ENCODE measurements around the gene VTI1A. TPM values are rescaled to one million over a fixed set of nuclear protein-coding genes. Genes with fewer than 3 reads are reported as not detected.

The VTI1A gene
- total RNA-seq, 1 donor from 2014 or later = 34.2 TPM

- Mint-ChIP-seq H3K27me3 (ENCODE audit: low read depth) (no peaks in the 10 kb centered on the region), H3K4me1 (no peaks in the 10 kb centered on the region), H3K36me3 (ENCODE audit: low read depth) (peaks cover 2% of the 10 kb centered on the region), H3K27ac (ENCODE audit: unreplicated experiment) (no peak overlapping the region), H3K9me3 (no peaks in the 10 kb centered on the region), H3K4me3 (no peak overlapping the region)
- TF ChIP-seq CTCF (conservative IDR thresholded peaks at IDR 0.05) = no peak
- DNase-seq (ENCODE audit: low read depth, low spot score) = no peak
Observed at GRCh38 chr10:112426111-112426510, 20.9 kb upstream of the VTI1A start.

DNA sequence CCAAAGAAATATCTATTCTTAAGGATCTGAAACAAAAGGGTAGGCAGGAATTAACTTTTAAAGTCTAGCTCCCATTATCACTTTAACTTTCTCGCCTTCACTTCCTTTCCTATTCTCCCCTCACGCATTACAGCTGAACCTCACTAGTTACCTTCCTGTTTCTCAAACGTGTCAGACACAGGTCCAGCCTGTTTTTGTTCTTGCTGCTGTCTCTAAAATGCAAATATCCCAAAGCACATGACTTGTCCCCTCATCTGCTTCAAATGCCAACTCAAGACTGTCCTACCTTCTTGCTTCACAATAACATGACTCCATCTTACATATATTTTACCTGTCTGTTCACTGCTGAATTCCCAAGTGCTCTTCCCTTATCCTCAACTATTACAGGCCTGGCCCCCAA lies 17.9 kb upstream of the VTI1A start:
- peaks cover 2% of the 10 kb centered on the region for H3K36me3 Mint-ChIP-seq (ENCODE audit: low read depth)
- no peak overlapping the region for H3K27ac Mint-ChIP-seq (ENCODE audit: unreplicated experiment)
- DNase-seq (ENCODE audit: low read depth, low spot score) = no peak
- H3K4me3 Mint-ChIP-seq = no peak overlapping the region
- no peak for TF ChIP-seq CTCF (conservative IDR thresholded peaks at IDR 0.05)
- no peaks in the 10 kb centered on the region for H3K27me3 Mint-ChIP-seq (ENCODE audit: low read depth)
- H3K9me3 Mint-ChIP-seq = no peaks in the 10 kb centered on the region
- H3K4me1 Mint-ChIP-seq = no peaks in the 10 kb centered on the region

DNA sequence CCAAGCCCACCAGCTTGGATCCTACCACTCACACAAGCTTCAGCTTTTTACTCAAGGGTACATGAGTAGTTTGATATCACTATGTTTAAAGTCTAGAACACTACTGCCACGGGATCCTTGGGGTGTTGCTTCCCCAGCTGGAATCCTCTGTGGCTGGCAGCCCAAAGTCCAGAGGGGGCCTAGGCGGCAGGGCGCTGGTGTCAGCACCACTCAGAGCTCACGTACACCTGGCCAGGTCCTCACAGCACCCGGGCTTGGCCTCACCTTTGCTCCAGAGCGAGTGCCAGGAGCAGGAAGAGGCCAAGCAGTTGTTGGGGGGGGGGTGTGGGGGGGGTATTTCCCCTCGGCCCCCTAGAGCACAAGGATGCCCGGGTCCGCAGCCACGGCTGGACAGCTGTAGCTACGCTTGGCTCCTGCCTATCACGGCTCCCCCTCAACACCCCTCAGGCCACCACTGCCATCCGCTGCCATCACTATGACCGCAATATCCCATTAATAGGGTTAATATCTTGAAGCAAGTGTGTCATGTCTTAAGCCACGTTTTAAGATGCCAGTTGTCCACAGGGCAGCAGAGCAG lies 17.3 kb upstream of the VTI1A start:
- Mint-ChIP-seq H3K27ac (ENCODE audit: unreplicated experiment) (no peak overlapping the region), H3K9me3 (no peaks in the 10 kb centered on the region), H3K4me1 (no peaks in the 10 kb centered on the region), H3K36me3 (ENCODE audit: low read depth) (peaks cover 2% of the 10 kb centered on the region), H3K4me3 (no peak overlapping the region), H3K27me3 (ENCODE audit: low read depth) (no peaks in the 10 kb centered on the region)
- TF ChIP-seq CTCF (conservative IDR thresholded peaks at IDR 0.05) = no peak
- DNase-seq (ENCODE audit: low read depth, low spot score) = no peak

GRCh38 chr10:112433136-112433535 lies 13.9 kb upstream of the VTI1A start:
- no peak overlapping the region for H3K27ac Mint-ChIP-seq (ENCODE audit: unreplicated experiment)
- no peaks in the 10 kb centered on the region for H3K9me3 Mint-ChIP-seq
- no peak for DNase-seq (ENCODE audit: low read depth, low spot score)
- no peak overlapping the region for H3K4me3 Mint-ChIP-seq
- H3K36me3 Mint-ChIP-seq (ENCODE audit: low read depth) = peaks cover 2% of the 10 kb centered on the region
- no peaks in the 10 kb centered on the region for H3K27me3 Mint-ChIP-seq (ENCODE audit: low read depth)
- no peaks in the 10 kb centered on the region for H3K4me1 Mint-ChIP-seq
- TF ChIP-seq CTCF (conservative IDR thresholded peaks at IDR 0.05) = no peak

- Mint-ChIP-seq H3K4me1 (no peaks in the 10 kb centered on the region), H3K4me3 (no peak overlapping the region), H3K36me3 (ENCODE audit: low read depth) (peaks cover 2% of the 10 kb centered on the region), H3K9me3 (no peaks in the 10 kb centered on the region), H3K27me3 (ENCODE audit: low read depth) (no peaks in the 10 kb centered on the region), H3K27ac (ENCODE audit: unreplicated experiment) (no peak overlapping the region)
- peak; percentile 69 for TF ChIP-seq CTCF (conservative IDR thresholded peaks at IDR 0.05)
- DNase-seq (ENCODE audit: low read depth, low spot score) = no peak
Observed at GRCh38 chr10:112434988-112435619, 11.9 kb upstream of the VTI1A start.

Measured in neural crest cell (in vitro differentiated cells).